GM19463 (cell line): ENCODE data around the gene HTR2A.

Experiments used
- ATAC-seq: cut with Tn5 transposase; IDR thresholded peaks from one replicate; pipeline ENCODE4 v1.9.1; 2021; ENCODE audit warnings: mild to moderate bottlenecking, moderate library complexity; ENCODE audit not compliant: unreplicated experiment

Gene HTR2A

DNA sequence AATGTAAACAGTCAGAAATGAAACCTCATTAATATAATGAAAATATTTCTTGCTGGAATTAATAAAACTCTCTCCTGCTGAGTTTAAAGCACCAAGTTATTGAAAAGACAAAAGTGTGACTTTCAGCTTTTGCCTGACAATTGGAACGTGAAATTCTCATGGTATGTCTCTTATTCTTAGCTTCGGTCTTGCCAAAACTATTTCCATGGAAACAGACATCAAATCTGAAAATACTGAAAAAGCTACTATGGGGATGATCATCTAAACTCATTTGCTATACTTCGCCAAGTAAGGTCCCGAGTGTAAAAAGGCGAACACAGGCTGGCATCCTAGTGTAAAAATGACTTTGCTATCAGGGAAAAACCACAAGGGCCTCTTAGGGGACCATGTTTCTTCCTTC is 22.8 kb downstream of the HTR2A start:
- no peak for ATAC-seq

DNA sequence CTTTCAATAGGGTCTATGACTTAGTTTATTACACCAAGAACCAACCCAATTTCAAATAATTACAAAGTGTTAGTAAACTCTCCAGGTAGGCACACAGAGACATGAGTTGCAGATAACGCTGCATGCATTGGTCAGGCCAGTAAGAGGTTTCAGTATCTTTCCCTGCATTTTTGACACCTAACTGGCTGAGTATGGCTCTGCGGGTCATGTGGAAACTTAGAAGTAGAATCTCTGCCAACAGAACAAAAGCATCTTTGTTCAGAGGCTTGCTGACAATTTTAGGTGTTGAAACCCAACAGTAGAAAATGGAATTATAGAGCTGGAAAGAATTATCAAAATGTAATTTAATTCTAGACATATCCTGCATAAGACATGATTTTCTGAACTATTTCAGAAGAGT is 25.3 kb downstream of the HTR2A start:
- no peak for ATAC-seq

DNA sequence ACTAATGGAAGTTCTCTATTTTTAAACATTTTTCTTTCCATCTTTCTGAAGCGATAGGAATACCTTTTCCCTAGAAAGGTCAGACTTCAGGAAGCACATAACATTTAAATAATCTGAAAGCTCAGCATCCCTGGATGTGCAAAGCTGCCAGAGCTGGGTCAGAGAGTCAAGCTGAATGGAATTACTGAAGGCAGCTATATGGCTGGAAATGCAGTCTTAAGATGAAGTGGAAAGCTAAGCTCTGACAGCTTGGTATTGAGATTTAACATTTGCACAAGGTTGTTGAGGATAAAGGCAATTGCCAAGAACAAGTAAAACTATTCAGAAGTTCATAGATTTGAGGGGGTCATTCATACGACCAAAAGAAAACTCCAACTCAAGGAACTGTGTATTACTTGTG is 28.8 kb downstream of the HTR2A start:
- ATAC-seq = no peak

DNA sequence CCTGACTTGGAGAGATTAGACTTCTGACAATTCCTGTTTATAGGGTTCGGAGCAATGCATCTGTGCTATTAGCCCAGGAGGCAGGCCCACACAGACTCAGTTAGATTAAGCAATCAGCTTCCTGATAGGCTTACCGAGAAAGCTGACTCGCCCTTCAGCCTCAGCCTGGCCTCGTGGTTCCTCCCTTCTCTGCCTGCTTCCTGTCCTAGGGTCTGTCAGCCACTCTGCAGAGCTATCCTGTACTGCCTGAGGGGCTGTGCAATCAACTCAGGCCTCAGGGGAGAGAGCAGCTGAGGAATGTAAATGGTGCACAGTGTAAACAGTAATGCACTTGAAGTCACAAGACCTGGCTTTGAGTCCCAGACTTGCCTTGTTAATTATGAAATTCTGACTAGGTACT is 30.7 kb downstream of the HTR2A start:
- no peak for ATAC-seq

DNA sequence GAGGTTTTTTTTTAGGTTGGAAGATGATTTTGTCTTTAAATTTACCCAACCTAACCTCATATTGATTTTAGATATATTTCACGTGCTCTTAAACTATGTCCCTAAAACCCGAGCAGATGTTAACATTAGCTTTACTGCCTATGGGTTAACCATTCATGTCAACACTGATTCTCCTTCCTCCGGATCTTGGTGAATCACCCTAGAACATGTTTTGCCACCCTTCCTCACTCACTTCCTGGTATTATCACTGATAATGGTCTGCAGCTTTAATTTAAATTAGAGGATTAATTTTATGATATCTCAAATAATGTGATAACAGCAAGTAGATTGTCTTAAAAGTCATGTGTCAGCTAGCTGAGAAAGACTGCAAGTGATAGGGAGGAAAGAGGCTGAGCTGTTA is 31.9 kb downstream of the HTR2A start:
- no peak for ATAC-seq

DNA sequence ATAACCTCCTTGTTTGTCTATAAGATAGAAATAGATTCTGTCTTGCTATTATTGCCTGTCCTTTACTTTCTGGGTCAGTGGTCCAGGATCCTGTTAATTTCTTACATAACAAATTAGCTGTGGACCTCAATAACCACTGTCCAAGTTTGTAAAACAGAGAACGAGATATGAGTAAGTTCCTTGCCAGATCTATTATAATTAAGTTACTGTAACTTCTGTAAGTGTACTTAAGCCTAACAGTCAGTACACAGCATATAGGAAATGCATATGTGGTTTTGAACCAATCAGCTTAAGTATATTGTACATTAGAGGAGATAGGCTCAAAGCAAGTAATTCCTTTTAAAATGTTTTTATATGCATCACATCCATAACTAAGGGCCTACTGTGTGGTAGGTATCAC is 34.9 kb downstream of the HTR2A start:
- no peak for ATAC-seq

DNA sequence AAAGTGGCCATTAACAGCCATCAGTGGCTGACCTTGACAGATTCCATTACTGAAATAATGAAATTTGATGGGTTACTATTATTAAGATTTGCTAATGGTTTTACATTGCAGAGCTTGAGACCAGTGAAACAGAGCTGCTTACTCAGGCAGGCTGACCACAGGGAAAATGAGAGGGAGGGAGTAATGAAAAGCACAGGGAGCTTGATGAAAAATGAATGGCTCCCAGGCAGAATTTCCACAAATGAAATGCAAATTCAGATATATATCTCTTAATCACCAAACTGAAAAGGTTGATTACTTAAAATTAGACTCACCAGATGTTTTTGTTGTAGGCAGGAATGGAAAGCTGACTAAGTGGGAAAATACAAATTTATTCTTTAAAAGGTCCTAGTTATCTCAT is 36.1 kb downstream of the HTR2A start:
- ATAC-seq = no peak

DNA sequence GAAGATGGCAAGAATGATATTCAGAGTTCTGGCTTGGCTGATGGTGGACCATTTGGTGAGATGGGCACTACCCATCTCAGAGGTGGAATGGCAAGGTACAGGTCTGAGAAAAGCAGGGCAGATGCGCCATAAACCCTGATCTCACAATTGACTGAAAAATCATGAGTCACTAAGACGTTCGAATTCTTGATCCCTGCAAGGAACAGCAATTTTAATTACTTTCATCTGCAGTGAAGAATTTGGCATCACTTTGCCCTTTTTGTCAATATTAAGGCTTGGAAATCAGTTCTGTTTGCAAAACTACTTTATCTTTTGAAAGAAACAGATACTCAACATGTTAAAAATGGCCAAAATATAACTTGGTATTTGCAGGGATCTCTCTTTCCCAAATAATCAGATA is 38.1 kb downstream of the HTR2A start:
- no peak for ATAC-seq

DNA sequence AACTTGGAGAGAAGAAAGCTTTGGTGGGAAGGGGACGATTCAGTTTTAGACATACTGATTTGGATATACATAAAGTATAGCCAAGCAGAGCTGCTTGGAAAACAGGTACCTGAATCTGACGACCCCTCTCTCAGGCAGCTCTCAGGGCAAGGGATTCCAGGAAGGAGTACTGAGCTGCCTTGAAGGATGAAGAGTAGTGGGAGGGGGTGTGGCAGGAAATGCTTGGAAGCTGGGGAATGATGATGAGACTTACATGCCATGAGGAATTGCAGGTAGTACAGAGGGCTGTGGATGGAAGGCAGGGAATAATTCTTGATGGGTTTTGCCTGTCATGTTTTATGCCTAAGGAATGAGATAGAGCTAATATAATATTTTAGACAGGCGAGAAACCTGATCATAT is 38.7 kb downstream of the HTR2A start:
- ATAC-seq = no peak

DNA sequence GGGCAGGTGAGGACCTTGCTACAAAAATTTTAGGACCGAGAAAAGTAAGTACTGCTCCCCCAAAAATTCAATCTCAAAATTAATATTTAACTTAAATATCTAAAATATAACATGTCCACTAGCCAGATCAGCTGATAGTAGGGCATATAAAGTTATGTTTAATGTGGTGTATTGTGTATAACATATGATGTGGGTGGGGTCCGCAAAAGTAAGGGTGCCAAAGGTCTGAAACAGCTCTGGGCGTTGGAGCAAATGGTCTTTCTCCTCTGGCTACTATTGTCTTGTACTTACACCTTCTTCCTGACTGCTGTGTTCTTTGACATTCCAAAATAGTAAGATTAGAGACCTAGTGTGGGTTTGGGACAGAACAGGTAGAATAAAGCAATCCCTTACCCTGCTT is 41.2 kb downstream of the HTR2A start:
- no peak for ATAC-seq

DNA sequence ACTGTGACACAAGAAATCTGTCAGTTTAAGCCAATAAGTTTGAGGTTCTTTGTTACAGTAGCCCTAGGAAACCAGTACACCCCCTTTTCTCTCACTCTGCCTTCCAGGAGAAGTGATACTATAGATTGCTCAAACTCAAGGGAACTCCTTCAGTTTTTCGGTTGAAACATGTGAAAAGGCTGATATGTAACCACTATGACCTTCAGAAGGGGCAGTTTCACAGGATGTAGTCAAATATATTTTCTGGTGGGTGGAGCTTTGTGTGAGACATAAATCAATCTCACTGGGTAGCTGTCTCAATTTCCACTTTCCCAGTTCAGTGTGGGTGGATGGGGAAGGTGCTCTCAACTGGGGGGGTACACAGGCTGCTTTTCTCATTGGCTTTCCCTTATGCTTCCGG is 41.7 kb downstream of the HTR2A start:
- peak; percentile 87 for ATAC-seq

DNA sequence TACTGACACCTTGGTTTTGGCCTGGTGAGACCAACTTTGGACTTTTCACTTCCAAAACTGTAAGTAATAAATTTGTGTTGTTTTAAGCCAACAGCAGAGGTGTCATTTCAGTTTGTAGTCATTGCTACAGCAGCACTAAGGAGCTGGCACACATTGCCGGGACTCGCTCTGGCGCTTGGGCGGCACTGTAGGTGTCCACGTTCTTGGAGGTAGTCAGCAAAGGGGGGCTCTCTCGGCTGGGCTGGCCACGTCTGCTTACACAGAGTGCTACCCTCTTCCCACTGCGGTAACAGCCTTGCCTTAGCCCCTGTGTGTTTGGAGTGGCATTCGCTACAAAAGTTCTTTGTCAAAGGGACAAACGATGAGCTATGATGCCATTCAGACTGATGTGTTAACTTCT is 44.7 kb downstream of the HTR2A start:
- no peak for ATAC-seq

DNA sequence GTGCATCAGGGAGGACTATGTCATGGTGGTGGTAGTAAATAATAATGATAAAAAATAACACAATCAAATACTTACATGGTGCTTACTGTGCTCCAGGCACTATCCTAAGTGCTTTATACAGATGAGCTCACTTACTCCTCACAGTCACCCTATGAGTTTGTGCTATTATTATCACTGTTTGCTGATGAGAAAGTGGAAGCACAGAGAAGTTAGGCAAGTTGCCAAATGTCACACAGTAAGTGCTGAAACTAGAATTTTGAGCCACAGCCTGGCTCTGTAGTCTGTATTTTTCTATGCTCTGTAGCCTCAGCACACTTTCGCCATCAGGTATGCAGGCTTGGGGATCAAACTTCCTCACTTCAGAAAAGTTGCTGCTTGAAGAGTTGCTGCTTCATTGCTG is 46.6 kb downstream of the HTR2A start:
- no peak for ATAC-seq

DNA sequence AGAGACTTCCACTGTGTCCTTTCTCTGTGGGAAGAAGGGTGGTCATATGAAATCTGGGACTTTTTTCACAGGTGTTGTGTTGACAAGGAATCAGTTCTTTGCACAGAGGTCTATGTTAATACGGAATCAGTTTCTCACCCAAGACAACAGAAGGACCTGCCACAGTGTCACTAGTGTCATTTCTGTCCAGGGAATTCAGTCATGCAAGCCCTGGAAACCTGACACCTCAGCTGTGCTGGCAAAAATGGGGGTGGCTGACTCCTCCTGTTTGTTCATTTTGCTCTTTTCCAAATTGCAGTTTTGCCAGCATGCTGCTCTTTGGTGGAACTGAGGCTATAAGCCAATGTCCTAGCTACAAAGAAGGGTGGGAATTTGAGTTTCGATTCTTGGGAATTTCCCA is 50.1 kb downstream of the HTR2A start:
- no peak for ATAC-seq

DNA sequence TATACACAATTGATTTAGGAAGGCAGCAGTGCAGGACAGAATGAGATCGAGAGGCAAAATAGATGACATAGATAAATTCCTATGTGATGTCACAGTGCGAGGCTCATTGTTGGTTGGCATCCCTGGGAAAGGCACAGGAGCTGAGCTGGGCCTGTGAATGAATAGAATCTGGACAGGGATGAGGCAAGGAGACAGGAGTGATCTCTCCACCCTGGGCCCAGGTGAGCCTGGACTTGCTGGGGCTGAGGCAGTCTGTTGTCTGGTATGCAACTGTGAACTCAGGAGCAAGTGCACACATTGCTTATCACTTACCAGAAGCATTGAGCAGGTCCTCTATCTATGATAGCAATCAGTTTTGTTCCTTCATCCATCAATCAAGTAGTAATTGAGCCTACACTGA is 51.7 kb downstream of the HTR2A start:
- no peak for ATAC-seq

DNA sequence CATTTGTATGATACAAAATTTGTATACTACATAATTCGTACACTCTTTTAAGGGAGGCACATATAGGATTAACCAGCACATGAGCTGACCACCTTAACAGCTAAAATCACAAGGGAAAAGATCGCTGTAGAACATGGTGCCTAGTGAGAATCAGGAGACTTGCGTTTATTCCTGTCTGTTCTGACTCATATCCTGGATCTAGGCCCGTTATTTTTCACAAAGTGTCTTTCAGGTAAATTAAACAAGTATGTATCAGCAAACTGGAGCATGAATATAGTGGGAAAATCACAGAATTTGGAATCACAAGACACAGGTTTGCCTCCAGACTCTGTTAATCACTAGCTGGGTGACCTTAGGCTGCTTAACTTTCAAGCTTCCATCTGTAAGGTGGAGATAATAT is 52.4 kb downstream of the HTR2A start:
- ATAC-seq = no peak

DNA sequence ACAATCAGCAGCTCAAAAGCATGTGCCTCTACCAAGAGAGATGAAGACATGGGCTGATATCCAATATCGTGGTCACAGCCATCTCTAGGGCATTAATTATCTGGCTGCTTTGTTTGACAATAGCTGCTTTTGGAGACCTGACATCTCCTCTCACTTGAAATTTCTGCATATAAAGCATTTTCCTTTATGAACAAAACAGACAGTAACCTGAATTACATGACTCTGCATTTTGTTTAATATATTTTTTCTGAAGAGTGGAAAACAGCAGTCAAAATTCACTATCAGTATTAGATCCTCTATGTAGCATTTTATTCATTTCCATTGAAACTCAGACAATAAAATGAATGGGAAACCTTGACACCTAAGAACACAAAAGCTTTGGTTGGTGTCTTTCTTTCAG is 57.5 kb downstream of the HTR2A start:
- ATAC-seq = no peak

DNA sequence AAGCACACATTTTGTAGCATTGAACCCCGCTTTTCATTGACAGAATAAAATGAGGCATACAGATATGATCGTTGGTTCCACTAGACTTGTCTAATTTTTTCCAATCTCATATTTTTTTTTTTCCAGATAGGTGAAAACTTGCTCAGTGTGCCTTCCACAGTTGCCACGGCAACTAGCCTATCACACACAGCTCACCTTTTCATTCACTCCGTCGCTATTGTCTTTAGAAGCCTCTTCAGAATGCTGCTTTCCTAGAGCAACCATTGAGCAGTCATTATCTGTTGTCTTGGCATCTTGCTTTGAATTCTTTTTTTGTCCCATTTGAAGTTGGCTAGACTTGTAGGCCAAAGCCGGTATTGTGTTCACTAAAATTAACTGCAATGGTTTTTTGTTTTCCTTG is 62.2 kb downstream of the HTR2A start:
- ATAC-seq = no peak

DNA sequence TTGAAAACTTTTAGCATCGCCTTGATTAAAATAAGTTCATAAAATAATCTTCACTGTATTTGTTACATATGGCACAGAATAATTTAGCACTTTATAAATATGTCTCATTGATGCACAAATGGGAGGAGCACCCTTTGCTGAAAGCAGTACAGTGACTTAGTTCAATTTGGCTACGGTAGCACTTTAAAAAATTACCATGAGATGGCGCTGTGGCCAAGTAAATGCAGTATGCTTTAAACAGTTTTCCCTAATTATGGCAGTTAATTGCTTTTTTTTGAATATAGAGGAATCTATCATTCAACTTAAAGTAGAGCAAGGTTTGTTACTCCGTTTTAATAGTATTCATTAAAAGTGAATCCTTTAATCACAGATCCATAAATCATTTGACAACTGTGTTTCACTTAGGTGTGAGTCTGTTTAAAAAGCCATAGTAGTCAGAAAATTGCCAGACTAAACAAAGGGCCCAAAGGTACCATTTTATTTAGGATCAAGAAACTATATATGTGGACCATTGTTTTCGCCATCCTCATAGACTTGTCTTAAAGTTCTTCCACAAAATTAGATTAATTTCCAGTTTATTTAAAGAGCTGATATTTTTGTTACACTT is 65.2 kb downstream of the HTR2A start:
- peak; percentile 47 for ATAC-seq

DNA sequence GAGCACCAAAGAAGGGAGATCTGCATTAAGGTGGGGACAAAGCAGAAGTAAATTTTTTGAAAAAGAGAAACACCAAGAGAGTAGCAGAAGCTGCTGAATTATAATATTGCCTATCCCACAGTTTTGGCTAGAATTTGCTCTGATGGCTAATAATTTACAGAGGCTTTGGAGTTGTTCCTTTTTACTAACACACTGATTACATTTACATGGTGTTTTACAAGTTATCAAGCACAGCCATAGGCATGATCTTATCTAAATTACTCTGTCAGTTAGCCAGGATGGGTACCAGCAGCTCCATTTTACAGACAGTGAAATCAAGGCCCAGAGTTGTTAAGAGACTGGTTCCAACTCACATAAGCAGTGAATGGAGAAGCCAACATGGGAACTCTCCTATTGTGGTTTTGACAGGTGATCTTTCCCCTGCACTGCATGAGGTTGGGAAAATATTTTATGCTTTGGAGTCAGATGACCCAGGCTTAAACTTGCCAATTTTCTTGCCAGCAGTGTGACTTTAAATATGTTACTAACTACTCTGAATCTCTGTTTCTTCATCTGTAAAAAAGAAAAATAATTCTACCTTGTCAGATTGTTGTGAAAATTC is 66.3 kb downstream of the HTR2A start:
- no peak for ATAC-seq

DNA sequence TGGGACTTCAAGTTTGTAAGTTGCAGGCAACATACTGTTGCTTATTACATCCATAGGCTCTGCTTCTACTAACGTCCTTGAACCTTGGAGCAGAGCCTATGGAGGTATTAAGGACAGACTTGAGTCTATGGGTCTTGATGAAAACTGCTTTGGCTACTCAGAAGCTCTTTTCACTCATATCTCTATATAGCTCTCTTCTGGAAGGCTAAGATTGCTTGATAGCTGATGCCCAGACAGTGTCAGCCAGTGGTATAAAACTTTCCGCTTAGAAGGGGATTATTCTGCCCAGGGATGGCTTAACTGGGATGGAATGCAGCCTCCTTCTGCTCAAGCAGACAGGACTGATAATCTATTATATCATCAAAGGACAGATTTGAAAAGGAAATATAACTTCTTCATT is 74.3 kb downstream of the HTR2A start:
- no peak for ATAC-seq

DNA sequence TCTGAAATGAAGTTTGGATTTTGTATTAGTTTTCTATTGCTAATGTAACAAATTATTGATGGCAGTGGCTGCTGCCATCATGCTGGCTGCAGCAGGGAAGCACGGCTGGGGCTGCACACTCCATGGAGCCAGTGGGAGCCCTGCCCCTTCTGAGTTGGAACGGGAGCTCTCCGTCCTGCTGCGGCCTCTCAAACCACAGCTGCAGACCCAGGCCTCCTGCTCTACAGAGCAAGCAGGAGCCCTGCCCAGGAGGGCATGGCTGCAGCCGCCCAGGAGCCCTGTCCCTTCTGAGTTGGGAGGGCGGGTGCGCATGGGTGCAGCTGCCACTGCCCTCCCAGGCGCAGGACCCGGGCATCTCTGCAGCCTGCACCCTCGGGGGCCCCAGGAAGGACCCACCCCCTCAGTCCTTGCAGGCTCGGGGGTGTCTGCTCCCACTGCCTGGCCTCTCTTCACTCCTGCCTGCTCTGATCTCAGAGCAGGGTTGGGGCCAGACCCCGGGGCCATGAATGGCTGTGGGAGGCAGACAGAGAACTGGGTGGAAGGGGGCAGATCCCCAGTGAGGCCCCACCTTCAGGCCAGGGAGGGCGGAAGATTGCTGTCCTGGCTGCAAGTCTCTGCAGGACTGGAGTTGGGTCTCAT is 78.9 kb downstream of the HTR2A start:
- no peak for ATAC-seq

DNA sequence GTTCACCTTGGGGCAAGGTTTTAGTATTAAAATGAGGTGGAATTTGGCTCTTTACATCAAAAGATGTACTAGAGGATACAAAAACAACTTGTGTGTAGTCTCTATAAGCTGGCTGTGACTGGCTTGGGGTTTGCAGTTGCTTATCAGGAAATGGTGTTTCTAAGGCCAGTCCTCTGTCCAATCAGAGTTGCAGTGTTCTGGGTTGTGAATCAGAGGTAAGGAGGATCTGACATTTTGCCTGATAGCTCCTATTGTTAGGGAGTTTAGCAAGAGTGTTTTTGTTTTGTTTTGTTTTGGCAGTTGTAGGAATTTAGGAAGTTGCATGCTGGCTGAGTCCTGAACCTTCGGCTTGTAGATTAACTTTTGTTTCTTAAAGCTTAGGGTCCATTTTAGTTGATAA is 79.8 kb downstream of the HTR2A start:
- no peak for ATAC-seq
